Right lobe of liver (tissue), 4 donors: ENCODE results near the gene LRCH1.

Source experiments
- CTCF ChIP-seq, 4 donors: fragments of 200-600 bp in 3 of 4; fragments of 450-650 bp in 1 of 4; IDR thresholded peaks; one replicate each; pipeline versions ENCODE4 v1.5.1 to v1.8.0; 2016 to 2022; ENCODE audit warnings: antibody characterized with exemption in 4 of 4, mild to moderate bottlenecking in 2 of 4
- POLR2A ChIP-seq: fragments of 450-650 bp; IDR thresholded peaks from one replicate; pipeline ENCODE4 v1.6.1; 2017; ENCODE audit warnings: antibody characterized with exemption, mild to moderate bottlenecking
- donor health status: DM: no; HTN: no; CAD: no.
- donor health status: DM: no; HTN: no; CAD: no.
- donor health status: DM: no; HTN: yes; CAD: no.

- TF ChIP-seq CTCF (IDR thresholded peaks at IDR 0.05) (no peak), POLR2A (no peak)
These were observed 185.1 kb downstream of the LRCH1 start for GRCh38 chr13:46738055-46738454.
